ENCODE data around the gene LGR4. TPM values are rescaled to one million over a fixed set of nuclear protein-coding genes. Genes with fewer than 3 reads are reported as not detected.

Gene LGR4
- total RNA-seq, 2 donors from 2014 or later, result 31.1 to 40.6 TPM

GRCh38 chr11:27391331-27392015 lies 81.1 kb downstream of the LGR4 start:
- no peak for TF ChIP-seq CTCF (IDR thresholded peaks at IDR 0.05)
- Histone ChIP-seq H3K27me3 (no peaks in the 10 kb centered on the region), H3K36me3 (no peaks in the 10 kb centered on the region), H3K4me1 (peaks cover 0 to 44% of the 10 kb centered on the region in 2 donors), H3K27ac (peak overlapping the region; percentile 29 to 48), H3K9me3 (no peaks in the 10 kb centered on the region), H3K4me3 (no peak overlapping the region)
- DNase-seq (ENCODE audit: low spot score), result no peak

- peaks cover 0 to 36% of the 10 kb centered on the region in 2 donors for H3K4me1 ChIP-seq
Observed at GRCh38 chr11:27390318-27391295, 82.0 kb downstream of the LGR4 start.

GRCh38 chr11:27388869-27389268 lies 83.7 kb downstream of the LGR4 start:
- Histone ChIP-seq H3K27me3 (no peaks in the 10 kb centered on the region), H3K36me3 (no peaks in the 10 kb centered on the region), H3K4me3 (no peak overlapping the region), H3K9me3 (no peaks in the 10 kb centered on the region), H3K4me1 (peaks cover 0 to 20% of the 10 kb centered on the region in 2 donors), H3K27ac (no peak overlapping the region)
- no peak for DNase-seq (ENCODE audit: low spot score)
- TF ChIP-seq CTCF (IDR thresholded peaks at IDR 0.05), result no peak

More at GRCh38 chr11:27390318-27391295, 82.0 kb downstream of the LGR4 start:
- DNase-seq (ENCODE audit: low spot score), result no peak
- H3K9me3 ChIP-seq, result no peaks in the 10 kb centered on the region
- TF ChIP-seq CTCF (IDR thresholded peaks at IDR 0.05), result no peak
- H3K4me3 ChIP-seq, result no peak overlapping the region
- H3K27ac ChIP-seq, result no peak overlapping the region
- H3K36me3 ChIP-seq, result no peaks in the 10 kb centered on the region
- H3K27me3 ChIP-seq, result no peaks in the 10 kb centered on the region

GRCh38 chr11:27388001-27388400 lies 84.6 kb downstream of the LGR4 start:
- peak overlapping the region in 1 of 2 donors; percentile 12 for H3K27ac ChIP-seq
- H3K4me1 ChIP-seq, result peaks cover 0 to 18% of the 10 kb centered on the region in 2 donors
- H3K9me3 ChIP-seq, result no peaks in the 10 kb centered on the region
- no peak for TF ChIP-seq CTCF (IDR thresholded peaks at IDR 0.05)
- no peaks in the 10 kb centered on the region for H3K27me3 ChIP-seq
- DNase-seq (ENCODE audit: low spot score), result no peak
- no peak overlapping the region for H3K4me3 ChIP-seq
- no peaks in the 10 kb centered on the region for H3K36me3 ChIP-seq

GRCh38 chr11:27387362-27387761 lies 85.2 kb downstream of the LGR4 start:
- Histone ChIP-seq H3K27ac (no peak overlapping the region), H3K4me1 (peaks cover 0 to 11% of the 10 kb centered on the region in 2 donors), H3K36me3 (no peaks in the 10 kb centered on the region), H3K9me3 (no peaks in the 10 kb centered on the region), H3K27me3 (no peaks in the 10 kb centered on the region), H3K4me3 (no peak overlapping the region)
- TF ChIP-seq CTCF (IDR thresholded peaks at IDR 0.05), result no peak
- DNase-seq (ENCODE audit: low spot score), result no peak
